DOHH2 (cell line): Measurements from ENCODE around the gene FDX1.

ENCODE experiments used
- H3F3A ChIP-seq: fragments of 200-600 bp; sonication (generic), shearing (Covaris generic); 2 replicates; pipeline ENCODE4 v1.6.0; 2016; ENCODE audit warnings: antibody characterized with exemption, mild to moderate bottlenecking; ENCODE audit not compliant: control insufficient read depth, insufficient read depth
- H3K27ac ChIP-seq: fragments of 200-600 bp; sonication (generic); 2 replicates; pipeline ENCODE4 v1.5.1; 2014; ENCODE audit warnings: low read depth, mild to moderate bottlenecking, low read length, moderate library complexity
- H3K27me3 ChIP-seq: fragments of 200-600 bp; sonication (generic); 2 replicates; pipeline ENCODE4 v1.6.1; 2014; ENCODE audit warnings: mild to moderate bottlenecking, low read length, mixed read lengths; ENCODE audit not compliant: control insufficient read depth
- H3K36me3 ChIP-seq: fragments of 200-600 bp; sonication (generic); 2 replicates; pipeline ENCODE4 v1.6.1; 2014; ENCODE audit warnings: mild to moderate bottlenecking, low read length, moderate library complexity, mixed read lengths; ENCODE audit not compliant: control insufficient read depth
- H3K4me1 ChIP-seq: fragments of 200-600 bp; sonication (generic); 2 replicates; pipeline ENCODE4 v1.6.1; 2014; ENCODE audit warnings: mild to moderate bottlenecking, low read length, mixed read lengths; ENCODE audit not compliant: control insufficient read depth
- H3K4me2 ChIP-seq: fragments of 200-600 bp; sonication (generic); 2 replicates; pipeline ENCODE4 v1.6.0; 2014; ENCODE audit warnings: mild to moderate bottlenecking, low read length, moderate library complexity
- H3K4me3 ChIP-seq: fragments of 200-600 bp; sonication (generic); 2 replicates; pipeline ENCODE4 v1.5.1; 2014; ENCODE audit warnings: mild to moderate bottlenecking, low read length, mixed read lengths
- H3K79me2 ChIP-seq: fragments of 200-600 bp; sonication (generic); 2 replicates; pipeline ENCODE4 v1.6.1; 2014; ENCODE audit warnings: mild to moderate bottlenecking, low read length, mixed read lengths; ENCODE audit not compliant: control insufficient read depth
- H3K9me2 ChIP-seq: fragments of 200-600 bp; sonication (generic); replicated peaks from 2 replicates; pipeline ENCODE4 v1.6.1; 2014; ENCODE audit warnings: mild to moderate bottlenecking, low read length, mixed read lengths; ENCODE audit not compliant: control insufficient read depth
- H3K9me3 ChIP-seq: fragments of 200-600 bp; sonication (generic); 2 replicates; pipeline ENCODE4 v1.6.1; 2014; ENCODE audit warnings: antibody characterized with exemption, low read length, mixed read lengths; ENCODE audit not compliant: control insufficient read depth, insufficient read depth
- H4K20me1 ChIP-seq: fragments of 200-600 bp; sonication (generic); 2 replicates; pipeline ENCODE4 v1.6.0; 2014; ENCODE audit warnings: low read depth, mild to moderate bottlenecking, antibody characterized with exemption, low read length, moderate library complexity; ENCODE audit not compliant: control insufficient read depth, insufficient read depth
- CTCF ChIP-seq: fragments of 200-600 bp; sonication (generic); IDR thresholded peaks from one replicate; pipeline ENCODE4 v1.5.1; 2014; ENCODE audit warnings: antibody characterized with exemption, mild to moderate bottlenecking, low read depth, low read length; ENCODE audit not compliant: poor library complexity, severe bottlenecking
- EZH2phosphoT487 ChIP-seq: fragments of 200-600 bp; sonication (generic); IDR thresholded peaks from 2 replicates; pipeline ENCODE4 v1.6.1; 2017; ENCODE audit warnings: borderline replicate concordance, mild to moderate bottlenecking, antibody characterized with exemption, low read length, moderate library complexity, mixed read lengths

Gene FDX1

GRCh38 chr11:110513846-110514437, 84.2 kb downstream of the FDX1 start:
- Histone ChIP-seq H3K27me3 (no peaks in the 10 kb centered on the region), H3K4me1 (no peaks in the 10 kb centered on the region)
- no peak for TF ChIP-seq CTCF
- TF ChIP-seq EZH2phosphoT487: no peak

More at GRCh38 chr11:110513846-110514437, 84.2 kb downstream of the FDX1 start:
- Histone ChIP-seq H4K20me1 (no peaks in the 10 kb centered on the region), H3K79me2 (no peaks in the 10 kb centered on the region), H3K9me2 (no peaks in the 10 kb centered on the region), H3K4me3 (no peak overlapping the region), H3K27ac (no peak overlapping the region), H3F3A (no peaks in the 10 kb centered on the region), H3K9me3 (no peaks in the 10 kb centered on the region), H3K4me2 (no peak overlapping the region), H3K36me3 (no peaks in the 10 kb centered on the region)
